Measurements from ENCODE around the gene DIP2C.
"Not testable (repeated sequence)": the region's sequence is repeated elsewhere in the genome, so short reads cannot be mapped to it uniquely, and the experiment has no call there.

DIP2C gene

DNA sequence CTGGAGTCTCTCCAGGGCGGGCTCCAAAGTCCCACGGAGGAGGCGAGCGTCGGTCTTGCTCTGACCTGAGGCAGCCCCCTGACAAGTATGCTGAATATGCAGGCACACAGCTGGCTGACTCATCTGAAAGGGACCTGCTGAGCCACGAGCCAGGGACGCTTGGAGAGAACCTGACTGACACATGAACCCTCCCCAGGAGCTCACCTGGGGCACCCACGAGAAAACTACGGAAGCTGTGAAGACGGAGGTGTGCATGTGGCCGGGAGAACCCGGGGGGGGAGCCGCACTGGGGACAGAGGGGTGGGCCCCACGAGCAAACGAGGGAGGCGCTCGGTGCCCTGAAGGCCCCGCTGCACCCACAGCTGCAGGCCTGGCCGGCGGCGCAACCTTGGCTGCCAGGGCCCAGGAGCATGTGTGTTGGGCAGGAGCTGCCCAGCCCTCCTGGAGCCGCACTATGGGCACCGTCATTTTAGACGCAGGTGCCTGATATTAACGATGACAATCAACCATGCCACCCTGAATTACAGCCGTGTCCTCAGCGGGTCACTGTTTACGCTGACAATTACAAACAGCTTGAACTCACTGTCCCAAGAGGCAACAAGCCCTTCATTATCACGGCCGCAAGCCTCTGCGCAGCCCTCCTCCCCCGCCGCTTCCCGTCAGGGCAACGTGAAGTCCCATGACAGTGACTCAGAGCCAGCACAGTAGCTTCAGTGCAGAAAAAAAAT, 64.7 kb downstream of the DIP2C start:
- no peak for DNase-seq

DNA sequence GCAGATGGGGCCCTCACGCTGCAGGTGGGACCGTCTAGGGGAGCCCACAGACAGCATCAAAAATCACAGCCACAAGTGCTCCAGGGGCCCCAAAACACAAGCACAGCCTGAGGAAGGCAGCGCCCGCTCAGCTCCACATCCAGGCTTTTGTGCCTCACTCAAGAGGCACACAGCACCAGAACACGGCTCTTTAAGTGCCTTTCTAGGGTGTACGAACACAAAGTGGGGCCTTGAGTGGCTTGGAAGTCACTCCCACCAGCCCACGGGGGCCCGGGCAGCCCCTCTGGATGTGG, 65.2 kb downstream of the DIP2C start:
- DNase-seq: no peak

DNA sequence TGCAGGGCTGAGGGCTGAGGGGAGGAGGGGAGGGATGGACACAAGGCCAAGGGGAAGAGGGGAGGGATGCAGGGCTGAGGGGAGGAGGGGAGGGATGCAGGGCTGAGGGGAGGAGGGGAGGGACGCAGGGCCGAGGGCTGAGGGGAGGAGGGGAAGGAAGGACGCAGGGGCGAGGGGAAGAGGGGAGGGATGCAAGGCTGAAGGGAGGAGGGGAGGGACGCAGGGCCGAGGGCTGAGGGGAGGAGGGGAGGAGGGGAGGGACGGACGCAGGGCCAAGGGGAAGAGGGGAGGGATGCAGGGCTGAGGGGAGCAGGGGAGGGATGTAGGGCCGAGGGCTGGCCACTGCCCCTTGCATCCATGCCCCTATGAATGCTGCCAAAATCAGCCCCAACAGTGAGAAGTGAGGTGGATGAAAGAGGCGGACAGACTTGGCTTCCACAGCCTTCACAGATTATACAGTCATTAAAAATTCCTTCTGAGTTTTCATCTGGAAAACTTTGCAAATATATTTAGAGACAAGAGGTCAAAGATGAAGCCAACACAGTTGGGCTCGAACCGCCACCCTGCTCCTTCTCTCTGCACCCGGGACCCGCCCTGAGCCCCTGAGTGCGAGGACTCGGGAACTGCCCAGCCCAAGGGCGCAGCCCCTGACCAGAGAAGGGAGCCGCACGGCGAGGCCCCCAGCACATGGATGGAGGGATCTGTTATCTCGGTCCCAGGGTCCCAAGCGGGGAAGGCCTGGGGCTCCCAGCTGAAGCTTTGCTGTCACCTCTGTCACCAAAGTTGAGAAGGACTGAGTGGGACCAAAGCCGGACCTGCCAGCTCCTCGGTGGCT, 65.8 kb downstream of the DIP2C start:
- DNase-seq: no peak

DNA sequence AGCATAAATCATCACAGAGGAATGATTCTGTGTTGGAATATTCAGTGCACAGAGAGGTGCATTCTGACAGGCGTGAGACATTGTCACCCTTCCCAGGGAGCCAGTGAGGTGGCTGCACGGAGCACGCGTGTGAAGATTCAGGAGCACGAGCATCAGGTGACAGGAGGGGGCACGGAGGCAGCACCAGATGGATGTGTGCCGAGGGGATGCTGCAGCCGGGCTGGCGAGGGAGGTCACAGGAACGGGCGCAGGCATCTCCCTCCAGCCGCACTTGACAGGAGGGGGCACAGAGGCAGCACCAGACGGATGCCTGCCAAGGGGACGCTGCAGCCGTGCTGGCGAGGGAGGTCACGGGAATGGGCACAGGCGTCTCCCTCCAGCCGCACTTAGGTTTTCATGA, 66.5 kb downstream of the DIP2C start:
- DNase-seq: no peak

DNA sequence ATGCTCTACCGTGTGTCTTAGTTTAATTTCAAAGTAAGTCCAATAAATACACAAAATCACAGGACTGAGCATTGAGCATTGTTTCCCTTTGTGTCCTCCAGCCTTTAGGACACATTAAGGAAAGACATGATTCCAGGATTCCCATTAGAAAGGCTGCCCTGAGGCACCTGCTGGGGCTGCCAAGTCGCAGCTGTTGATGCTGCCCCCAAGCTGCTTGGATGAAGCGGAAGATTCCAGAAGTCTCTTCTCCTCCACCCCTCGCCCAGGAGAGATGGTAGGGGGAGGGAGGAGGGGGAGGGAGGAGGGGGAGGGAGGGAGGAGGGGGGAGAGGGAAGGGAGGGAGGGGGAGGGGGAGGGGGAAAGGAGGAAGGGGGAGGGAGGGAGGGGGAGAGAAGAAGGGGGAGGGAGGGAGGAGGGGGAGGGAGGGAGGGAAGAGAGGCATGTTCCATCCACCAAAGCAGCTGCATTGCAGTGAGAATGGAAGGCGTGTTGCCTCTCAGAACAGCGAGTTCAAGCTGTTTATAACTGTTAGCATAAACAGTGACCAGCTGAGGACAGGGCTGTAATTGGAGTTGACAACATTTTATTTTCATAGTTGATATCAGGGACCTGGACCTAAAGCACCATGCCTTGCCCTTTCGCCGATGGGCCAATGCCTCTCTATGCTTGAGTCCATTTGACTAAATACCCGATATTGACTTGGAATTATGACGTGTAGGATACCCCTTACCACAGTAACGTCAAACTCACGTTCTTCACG, 67.3 kb downstream of the DIP2C start:
- DNase-seq: no peak

DNA sequence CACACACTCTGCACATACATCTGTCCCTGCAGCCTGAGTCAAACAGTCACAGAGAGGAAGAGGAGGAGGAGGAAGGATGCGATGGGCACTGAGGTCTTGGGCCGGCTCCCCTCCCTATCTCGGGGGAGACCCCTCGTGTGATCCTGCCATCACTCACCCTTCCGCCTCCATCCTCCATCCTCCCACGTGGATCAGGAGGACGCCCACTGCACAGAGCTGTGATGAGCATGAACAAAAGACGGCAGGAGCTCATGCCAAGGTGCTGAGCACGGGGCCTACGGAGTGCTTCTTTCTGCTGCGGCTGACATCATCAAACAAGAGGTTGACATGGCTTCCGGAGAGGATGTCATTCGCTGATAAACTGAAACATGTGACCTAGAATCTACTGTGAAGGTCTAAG, 68.0 kb downstream of the DIP2C start:
- DNase-seq: no peak

DNA sequence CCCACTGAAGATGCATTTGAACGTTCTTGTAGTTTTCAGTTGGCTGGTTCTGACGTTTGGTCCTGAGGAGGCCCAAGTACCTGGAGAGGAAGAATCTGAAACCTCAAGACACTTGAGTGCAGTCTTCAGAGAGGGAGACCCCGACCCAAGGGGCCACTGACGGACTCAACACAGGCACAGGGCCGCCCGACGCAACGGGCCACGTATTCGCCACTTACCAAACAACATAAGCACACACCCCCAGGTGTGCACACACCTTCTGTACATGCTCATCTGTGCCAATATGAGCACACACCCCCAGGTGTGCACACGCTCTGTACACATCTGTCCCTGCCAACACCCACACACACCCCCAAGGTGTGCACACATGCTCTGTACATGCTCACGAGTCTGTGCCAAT, 68.5 kb downstream of the DIP2C start:
- no peak for DNase-seq

DNA sequence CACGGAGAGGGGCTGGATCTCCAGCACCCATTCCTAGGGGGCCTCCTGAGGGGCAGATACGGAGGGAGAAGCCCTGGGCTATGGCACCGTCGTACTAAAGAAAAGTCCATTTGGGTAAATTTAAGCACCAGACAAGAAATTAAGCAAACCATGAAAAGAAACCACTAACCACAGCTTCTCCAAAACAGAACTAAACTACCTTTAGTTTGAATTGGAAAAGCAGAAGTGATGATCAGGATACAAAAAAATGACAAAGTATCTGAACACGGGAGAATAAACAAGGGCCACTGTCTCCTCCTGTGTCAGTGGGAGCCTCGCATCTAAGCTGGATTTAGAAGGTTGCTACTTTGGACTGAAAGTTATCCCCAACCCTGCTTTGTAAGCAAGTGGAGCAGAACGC, 69.1 kb downstream of the DIP2C start:
- peak; percentile 2 for DNase-seq

DNA sequence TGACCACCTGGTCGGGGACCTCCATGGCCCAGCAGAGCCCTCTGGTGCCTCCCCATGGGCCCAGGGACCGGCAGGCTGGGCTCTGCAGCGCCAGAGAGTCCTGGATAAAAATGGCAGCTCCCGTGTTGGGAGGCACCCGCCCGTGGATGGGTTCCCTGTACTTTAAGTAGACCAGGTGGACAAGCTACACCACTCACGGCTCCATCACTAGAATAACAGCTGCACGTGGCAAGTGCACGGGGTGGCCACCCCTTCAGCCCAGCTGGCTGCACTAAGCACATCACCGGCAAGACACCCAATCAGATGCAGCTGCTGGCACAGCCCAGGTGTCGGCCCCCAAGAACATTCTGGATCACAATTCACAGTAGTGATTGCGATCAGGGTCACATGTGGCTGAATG, 69.8 kb downstream of the DIP2C start:
- no peak for DNase-seq

DNA sequence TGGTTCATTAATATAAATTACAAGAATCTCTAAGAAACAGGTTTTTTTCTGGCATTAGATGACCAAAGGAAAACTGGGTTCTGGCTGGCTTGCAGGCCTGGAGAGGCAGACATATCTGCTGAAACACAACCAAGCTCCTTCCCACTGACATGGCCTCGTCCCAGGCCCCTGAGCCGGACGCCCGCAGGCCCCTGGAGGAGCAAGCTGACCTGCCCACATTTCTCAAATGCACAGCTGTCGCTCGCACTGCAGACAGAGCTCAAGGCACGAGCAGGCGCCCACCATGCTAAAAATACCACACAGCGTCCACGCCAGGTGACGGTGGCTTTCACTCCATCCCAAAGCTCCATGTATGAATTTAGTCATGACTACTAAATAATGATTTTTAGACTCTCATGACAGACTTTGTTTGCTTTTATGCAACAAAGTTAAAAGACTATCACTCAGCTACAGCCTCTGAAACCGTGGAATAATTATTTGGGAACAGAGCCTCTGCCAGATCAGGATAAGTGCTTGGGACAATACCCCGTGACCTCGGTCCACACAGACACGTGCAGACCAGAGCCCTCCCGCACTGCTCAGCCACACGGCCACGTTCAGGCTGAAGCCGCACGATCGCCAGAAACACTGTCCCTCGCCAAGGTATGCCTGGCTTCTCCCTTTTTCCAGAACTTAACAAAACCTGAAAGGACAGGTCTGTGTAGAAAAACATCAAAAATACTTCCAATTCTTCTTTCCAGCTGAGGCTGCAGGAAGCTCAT, 71.1 kb downstream of the DIP2C start:
- DNase-seq: no peak

DNA sequence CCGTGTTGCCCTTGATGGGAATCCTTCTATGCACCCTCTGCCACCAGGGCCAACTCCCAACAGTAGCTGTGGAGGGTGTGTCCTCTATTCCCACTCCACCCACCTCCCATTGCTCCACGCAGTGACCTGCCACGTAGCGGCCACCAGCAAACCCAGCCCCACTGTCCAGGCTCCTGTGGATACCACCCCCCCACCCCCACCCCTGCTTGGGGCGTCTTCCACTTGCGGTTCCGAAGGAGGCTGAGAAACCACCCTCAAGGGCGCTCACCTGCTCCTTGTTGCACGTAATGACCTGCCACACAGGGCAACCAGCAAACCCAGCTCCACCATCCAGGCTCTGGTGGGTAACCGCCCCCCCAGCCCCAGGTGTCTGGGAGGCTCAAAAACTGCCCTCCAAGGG, 72.0 kb downstream of the DIP2C start:
- no peak for DNase-seq

DNA sequence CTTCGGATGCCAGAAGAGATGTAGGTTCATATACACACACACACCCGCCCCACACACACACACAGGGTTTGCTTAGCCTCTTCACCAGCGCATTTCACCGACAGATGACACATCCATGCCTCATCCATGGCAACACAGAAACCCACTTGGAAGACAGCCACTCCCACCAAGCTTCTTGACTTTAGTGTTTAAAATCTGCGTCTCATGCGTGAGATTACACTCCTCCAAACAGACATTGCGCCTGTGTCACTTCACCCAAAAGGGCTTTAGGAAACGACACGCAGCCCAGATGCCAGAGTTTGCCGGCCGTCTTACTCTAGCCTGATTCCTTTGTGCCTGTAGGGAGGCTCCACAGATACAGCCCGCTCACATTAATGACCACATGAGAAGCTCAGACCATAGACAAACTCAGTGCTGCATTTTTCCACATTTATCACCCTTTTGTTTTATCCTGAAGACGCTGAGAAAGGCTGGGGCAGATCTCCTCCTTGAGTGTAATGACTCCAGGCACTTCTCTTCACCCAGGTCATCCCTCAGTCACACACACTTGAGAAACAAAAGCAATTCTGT, 73.8 kb downstream of the DIP2C start:
- DNase-seq: no peak

DNA sequence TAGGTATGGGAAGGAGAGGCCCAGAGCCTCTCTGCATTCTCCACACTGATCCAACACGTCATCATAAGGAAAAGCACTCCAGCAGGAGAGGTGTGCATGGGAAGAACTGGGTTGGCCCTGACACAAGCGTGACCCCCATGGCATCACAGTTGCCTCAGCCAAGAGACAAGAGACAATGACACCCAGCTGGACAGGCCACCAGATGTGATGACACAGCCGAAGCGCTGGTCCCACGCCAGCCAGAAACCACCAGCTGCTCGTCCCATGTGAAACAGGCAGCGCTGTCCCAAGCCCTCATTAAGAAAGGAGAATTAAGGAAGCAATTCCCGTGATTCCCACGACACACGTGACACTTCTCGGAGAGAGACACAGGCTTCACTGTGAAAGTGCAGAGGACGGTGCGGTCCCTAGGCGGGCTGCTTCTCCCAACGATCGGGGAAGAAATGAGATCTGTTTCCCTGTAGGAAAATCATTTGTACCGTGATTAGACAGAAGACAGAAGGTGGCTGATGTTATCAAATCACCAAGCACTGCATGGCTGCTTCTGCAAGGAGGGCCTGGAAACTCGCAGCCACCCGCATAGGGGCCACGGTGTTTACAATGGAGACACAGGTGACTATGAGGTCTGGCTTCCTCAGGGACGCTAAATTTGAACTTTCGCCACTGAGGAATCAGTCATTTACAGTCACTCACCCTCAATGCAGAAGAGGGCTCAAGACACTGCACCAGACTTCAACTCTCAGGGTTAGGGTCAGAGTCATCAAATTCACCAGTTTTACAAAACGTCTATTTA, 74.5 kb downstream of the DIP2C start:
- no peak for DNase-seq

DNA sequence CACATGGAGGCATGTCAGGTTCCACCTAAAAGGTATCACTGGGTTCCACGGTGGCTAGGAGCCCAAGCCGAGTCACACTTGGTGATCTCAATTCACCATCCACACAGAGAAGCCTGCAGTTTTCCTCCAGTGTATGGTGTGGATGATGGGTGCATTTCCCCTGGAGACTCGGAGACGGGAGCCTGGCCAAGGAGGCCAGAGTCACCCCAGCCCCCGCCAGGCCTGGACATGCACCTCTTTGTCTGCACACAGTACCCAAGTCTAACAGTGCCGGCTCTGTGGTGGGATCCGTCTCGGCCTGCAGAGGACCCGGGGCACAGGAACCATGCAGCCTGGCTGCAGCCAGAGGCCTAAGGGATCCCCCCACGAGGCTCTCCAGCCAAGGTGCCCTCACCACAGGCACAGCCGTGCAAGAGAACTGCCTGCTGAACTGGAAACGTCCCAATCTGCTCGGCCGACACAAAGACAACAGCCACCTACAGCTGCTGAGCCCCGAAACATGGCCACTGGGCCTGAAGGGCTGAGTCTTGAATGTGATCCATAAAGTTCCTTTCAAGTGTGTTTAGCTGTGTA, 75.2 kb downstream of the DIP2C start:
- DNase-seq: no peak

DNA sequence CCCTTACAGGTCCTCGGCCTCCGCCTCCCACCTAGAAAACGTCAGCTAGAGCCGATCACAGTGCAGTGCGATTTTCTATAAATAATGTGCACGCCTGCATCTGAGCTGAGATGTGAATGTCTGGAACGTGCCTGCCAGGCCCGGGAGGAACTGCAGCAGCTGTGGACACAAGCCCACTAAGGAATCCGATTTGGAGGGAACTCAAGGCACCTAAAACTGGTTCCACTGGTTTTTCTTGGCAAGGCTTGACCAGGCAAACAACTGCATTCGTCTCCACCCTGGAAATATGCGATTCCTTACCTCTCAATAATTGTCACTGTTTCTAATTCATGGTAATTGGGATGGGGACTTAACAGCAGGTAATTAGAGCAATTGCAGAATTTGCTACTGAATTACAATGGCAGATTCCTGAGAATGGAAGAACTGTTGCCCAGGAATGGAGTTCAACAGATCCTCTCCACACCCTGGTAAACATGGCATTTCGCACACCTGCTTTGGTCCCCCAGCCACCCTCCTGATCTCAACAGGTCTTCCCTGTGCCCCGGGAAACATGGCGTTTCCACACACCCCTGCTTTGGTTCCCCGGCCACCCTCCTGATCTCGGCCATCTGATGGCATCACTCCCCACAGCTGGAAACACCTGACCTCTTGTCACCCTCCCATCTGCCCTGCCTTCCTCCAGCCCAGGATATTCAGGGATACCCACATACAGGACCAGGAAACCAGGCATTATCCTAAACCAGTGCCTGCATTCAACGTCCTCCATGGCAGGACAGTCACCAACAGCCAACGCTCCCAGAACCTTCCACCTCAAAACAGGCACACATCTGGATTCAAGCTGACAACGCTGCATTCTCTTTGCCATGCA, 76.0 kb downstream of the DIP2C start:
- no peak for DNase-seq

DNA sequence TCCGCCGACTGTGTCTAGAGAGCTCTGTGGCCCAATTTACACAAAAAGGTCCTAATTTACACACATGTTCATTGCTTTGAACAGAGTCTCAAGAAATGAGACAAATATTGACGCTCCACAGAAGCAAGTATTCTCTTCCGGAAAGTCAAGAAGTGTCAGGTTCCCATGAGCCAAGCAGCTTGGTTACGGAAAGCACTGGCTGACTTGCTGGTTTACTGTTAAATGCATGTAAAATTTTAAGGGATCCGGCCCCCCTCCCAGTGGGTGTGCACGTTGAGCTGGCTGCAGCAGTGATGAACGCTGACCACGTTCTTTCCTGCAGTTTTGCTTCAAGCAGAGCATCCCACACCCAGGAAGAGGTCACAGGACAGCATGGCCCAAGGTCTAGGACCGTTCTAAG, 76.8 kb downstream of the DIP2C start:
- DNase-seq: no peak

DNA sequence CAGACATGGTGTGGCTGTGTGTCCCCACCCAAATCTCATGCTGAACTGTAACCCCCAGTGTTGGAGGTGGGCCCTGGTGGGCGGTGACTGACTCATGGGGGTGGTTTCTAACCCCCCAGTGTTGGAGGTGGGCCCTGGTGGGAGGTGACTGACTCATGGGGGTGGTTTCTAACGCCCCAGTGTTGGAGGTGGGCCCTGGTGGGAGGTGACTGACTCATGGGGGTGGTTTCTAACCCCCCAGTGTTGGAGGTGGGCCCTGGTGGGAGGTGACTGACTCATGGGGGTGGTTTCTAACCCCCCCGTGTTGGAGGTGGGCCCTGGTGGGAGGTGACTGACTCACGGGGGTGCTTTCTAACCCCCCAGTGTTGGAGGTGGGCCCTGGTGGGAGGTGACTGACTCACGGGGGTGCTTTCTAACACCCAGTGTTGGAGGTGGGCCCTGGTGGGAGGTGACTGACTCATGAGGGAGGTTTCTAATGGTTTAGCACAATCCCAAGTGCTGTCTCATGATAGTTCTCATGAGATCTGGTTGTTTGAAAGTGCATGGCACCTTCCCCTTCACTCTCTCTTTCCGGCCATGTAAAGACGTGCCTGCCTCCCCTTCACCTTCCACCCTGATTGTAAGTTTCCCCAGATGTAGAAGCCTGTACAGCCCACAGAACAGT, 78.7 kb downstream of the DIP2C start:
- DNase-seq: not testable (repeated sequence)

DNA sequence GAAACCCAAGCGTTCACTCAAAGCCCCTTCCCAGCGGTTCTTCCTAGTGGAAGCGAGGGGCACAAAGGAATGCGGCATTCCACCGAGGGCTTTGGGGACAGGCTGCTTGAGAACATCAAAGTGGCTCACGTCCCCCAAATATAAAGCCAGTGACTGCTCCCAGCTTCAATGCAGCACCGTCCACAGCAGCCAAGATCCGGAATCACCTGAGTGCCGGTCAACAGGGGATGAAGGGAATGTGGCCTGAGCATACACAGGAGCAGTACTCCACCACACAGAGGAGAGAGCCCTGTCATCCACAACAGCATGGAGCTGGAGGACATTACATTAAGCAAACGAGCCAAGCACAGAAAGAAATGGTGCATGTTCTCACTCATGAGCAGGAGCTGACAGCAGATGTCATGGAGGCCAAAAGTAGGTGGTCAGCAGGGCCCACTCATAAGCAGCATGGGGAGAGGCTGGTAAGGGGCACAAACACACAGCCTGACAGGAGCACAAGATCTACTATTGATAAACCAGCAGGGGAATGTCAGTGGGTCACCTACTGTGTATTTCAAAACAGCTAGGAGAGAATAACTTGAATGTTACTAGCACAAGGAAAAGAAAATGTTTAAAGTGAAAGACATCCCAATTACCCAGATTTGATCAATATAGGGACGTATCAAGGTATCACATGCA, 79.5 kb downstream of the DIP2C start:
- DNase-seq: no peak

DNA sequence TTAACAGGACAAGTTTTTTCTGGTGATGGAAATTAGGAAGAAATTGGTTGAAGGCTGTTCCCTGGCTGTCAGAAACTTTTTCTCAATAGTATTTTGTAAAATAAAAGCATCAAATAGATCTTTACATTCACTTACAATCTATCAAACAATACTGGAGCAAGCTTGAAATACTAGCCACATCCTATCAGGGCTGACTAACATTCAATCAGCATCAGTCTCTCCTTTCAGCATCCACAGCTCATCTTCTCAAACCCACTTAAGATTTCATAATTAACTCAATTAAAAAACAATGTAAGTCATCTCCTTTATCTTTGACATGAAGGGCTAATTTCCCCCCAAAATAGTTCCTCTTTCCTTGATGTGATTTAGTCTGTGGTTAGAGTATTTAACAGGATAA, 80.2 kb downstream of the DIP2C start:
- DNase-seq: no peak

All from SIG-M5 (cell line).